ENCODE data around the gene FBLN1.
"Not testable (repeated sequence)": the region's sequence is repeated elsewhere in the genome, so short reads cannot be mapped to it uniquely, and the experiment has no call there.

The FBLN1 gene

GRCh38 chr22:45463691-45464090, 39.0 kb upstream of the FBLN1 start:
- not testable (repeated sequence) for H3K27ac ChIP-seq (ENCODE audit: low read length); H3K4me3 ChIP-seq (ENCODE audit: low read length in 2 of 2); H3K9ac ChIP-seq (ENCODE audit: low read length in 2 of 2); H3K4me1 ChIP-seq (ENCODE audit: control insufficient read depth, insufficient read depth, low read length); H3K9me3 ChIP-seq (ENCODE audit: control insufficient read depth in 2 of 2, low read length in 2 of 2); H3K27me3 ChIP-seq (ENCODE audit: control insufficient read depth in 1 of 2, insufficient read depth in 2 of 2, low read length in 2 of 2); H3K36me3 ChIP-seq (ENCODE audit: control insufficient read depth in 2 of 2, insufficient read depth in 2 of 2, low read length in 2 of 2)

- Histone ChIP-seq H3K9me3 (ENCODE audit: control insufficient read depth in 2 of 2, low read length in 2 of 2) (no peaks in the 10 kb centered on the region), H3K36me3 (ENCODE audit: control insufficient read depth in 2 of 2, insufficient read depth in 2 of 2, low read length in 2 of 2) (no peaks in the 10 kb centered on the region), H3K4me1 (ENCODE audit: control insufficient read depth, insufficient read depth, low read length) (peaks cover 5% of the 10 kb centered on the region), H3K27ac (ENCODE audit: low read length) (no peak overlapping the region), H3K27me3 (ENCODE audit: control insufficient read depth in 1 of 2, insufficient read depth in 2 of 2, low read length in 2 of 2) (no peaks in the 10 kb centered on the region), H3K9ac (ENCODE audit: low read length in 2 of 2) (no peak overlapping the region), H3K4me3 (ENCODE audit: low read length in 2 of 2) (no peak overlapping the region)
Measured at GRCh38 chr22:45465633-45466032, 37.0 kb upstream of the FBLN1 start.

- H3K4me3 ChIP-seq (ENCODE audit: low read length in 2 of 2): no peak overlapping the region
- no peak overlapping the region for H3K9ac ChIP-seq (ENCODE audit: low read length in 2 of 2)
- H3K36me3 ChIP-seq (ENCODE audit: control insufficient read depth in 2 of 2, insufficient read depth in 2 of 2, low read length in 2 of 2): no peaks in the 10 kb centered on the region
- H3K4me1 ChIP-seq (ENCODE audit: control insufficient read depth, insufficient read depth, low read length): peaks cover 4% of the 10 kb centered on the region
- no peaks in the 10 kb centered on the region for H3K27me3 ChIP-seq (ENCODE audit: control insufficient read depth in 1 of 2, insufficient read depth in 2 of 2, low read length in 2 of 2)
- H3K9me3 ChIP-seq (ENCODE audit: control insufficient read depth in 2 of 2, low read length in 2 of 2): no peaks in the 10 kb centered on the region
- H3K27ac ChIP-seq (ENCODE audit: low read length): no peak overlapping the region
Measured at GRCh38 chr22:45468872-45469271, 33.8 kb upstream of the FBLN1 start.

GRCh38 chr22:45469281-45470073, 33.2 kb upstream of the FBLN1 start:
- H3K36me3 ChIP-seq (ENCODE audit: control insufficient read depth in 2 of 2, insufficient read depth in 2 of 2, low read length in 2 of 2): no peaks in the 10 kb centered on the region

GRCh38 chr22:45470871-45471270, 31.8 kb upstream of the FBLN1 start:
- Histone ChIP-seq H3K27ac (ENCODE audit: low read length) (no peak overlapping the region), H3K36me3 (ENCODE audit: control insufficient read depth in 2 of 2, insufficient read depth in 2 of 2, low read length in 2 of 2) (no peaks in the 10 kb centered on the region), H3K4me3 (ENCODE audit: low read length in 2 of 2) (no peak overlapping the region), H3K9me3 (ENCODE audit: control insufficient read depth in 2 of 2, low read length in 2 of 2) (no peaks in the 10 kb centered on the region), H3K27me3 (ENCODE audit: control insufficient read depth in 1 of 2, insufficient read depth in 2 of 2, low read length in 2 of 2) (no peaks in the 10 kb centered on the region), H3K4me1 (ENCODE audit: control insufficient read depth, insufficient read depth, low read length) (peaks cover 7% of the 10 kb centered on the region), H3K9ac (ENCODE audit: low read length in 2 of 2) (no peak overlapping the region)

More at GRCh38 chr22:45469281-45470073, 33.2 kb upstream of the FBLN1 start:
- H3K27ac ChIP-seq (ENCODE audit: low read length): no peak overlapping the region
- no peaks in the 10 kb centered on the region for H3K27me3 ChIP-seq (ENCODE audit: control insufficient read depth in 1 of 2, insufficient read depth in 2 of 2, low read length in 2 of 2)
- H3K9me3 ChIP-seq (ENCODE audit: control insufficient read depth in 2 of 2, low read length in 2 of 2): no peaks in the 10 kb centered on the region
- peaks cover 4% of the 10 kb centered on the region for H3K4me1 ChIP-seq (ENCODE audit: control insufficient read depth, insufficient read depth, low read length)
- no peak overlapping the region for H3K4me3 ChIP-seq (ENCODE audit: low read length in 2 of 2)
- peak overlapping the region in 1 of 2 donors; percentile 42 for H3K9ac ChIP-seq (ENCODE audit: low read length in 2 of 2)

- no peaks in the 10 kb centered on the region for H3K9me3 ChIP-seq (ENCODE audit: control insufficient read depth in 2 of 2, low read length in 2 of 2)
- no peaks in the 10 kb centered on the region for H3K36me3 ChIP-seq (ENCODE audit: control insufficient read depth in 2 of 2, insufficient read depth in 2 of 2, low read length in 2 of 2)
- no peak overlapping the region for H3K4me3 ChIP-seq (ENCODE audit: low read length in 2 of 2)
- no peak overlapping the region for H3K9ac ChIP-seq (ENCODE audit: low read length in 2 of 2)
- no peak overlapping the region for H3K27ac ChIP-seq (ENCODE audit: low read length)
- peaks cover 0 to 3% of the 10 kb centered on the region in 2 donors for H3K27me3 ChIP-seq (ENCODE audit: control insufficient read depth in 1 of 2, insufficient read depth in 2 of 2, low read length in 2 of 2)
- H3K4me1 ChIP-seq (ENCODE audit: control insufficient read depth, insufficient read depth, low read length): peaks cover 7% of the 10 kb centered on the region
Measured at GRCh38 chr22:45472426-45472825, 30.3 kb upstream of the FBLN1 start.

GRCh38 chr22:45473626-45474237, 29.0 kb upstream of the FBLN1 start:
- no peaks in the 10 kb centered on the region for H3K36me3 ChIP-seq (ENCODE audit: control insufficient read depth in 2 of 2, insufficient read depth in 2 of 2, low read length in 2 of 2)
- peaks cover 0 to 3% of the 10 kb centered on the region in 2 donors for H3K27me3 ChIP-seq (ENCODE audit: control insufficient read depth in 1 of 2, insufficient read depth in 2 of 2, low read length in 2 of 2)
- no peak overlapping the region for H3K27ac ChIP-seq (ENCODE audit: low read length)
- peaks cover 7% of the 10 kb centered on the region for H3K4me1 ChIP-seq (ENCODE audit: control insufficient read depth, insufficient read depth, low read length)
- no peaks in the 10 kb centered on the region for H3K9me3 ChIP-seq (ENCODE audit: control insufficient read depth in 2 of 2, low read length in 2 of 2)
- H3K4me3 ChIP-seq (ENCODE audit: low read length in 2 of 2): no peak overlapping the region
- H3K9ac ChIP-seq (ENCODE audit: low read length in 2 of 2): no peak overlapping the region

GRCh38 chr22:45475063-45475747, 27.5 kb upstream of the FBLN1 start:
- Histone ChIP-seq H3K36me3 (ENCODE audit: control insufficient read depth in 2 of 2, insufficient read depth in 2 of 2, low read length in 2 of 2) (no peaks in the 10 kb centered on the region), H3K9me3 (ENCODE audit: control insufficient read depth in 2 of 2, low read length in 2 of 2) (no peaks in the 10 kb centered on the region), H3K27me3 (ENCODE audit: control insufficient read depth in 1 of 2, insufficient read depth in 2 of 2, low read length in 2 of 2) (peaks cover 0 to 3% of the 10 kb centered on the region in 2 donors), H3K4me3 (ENCODE audit: low read length in 2 of 2) (no peak overlapping the region), H3K9ac (ENCODE audit: low read length in 2 of 2) (no peak overlapping the region), H3K4me1 (ENCODE audit: control insufficient read depth, insufficient read depth, low read length) (peaks cover 3% of the 10 kb centered on the region), H3K27ac (ENCODE audit: low read length) (no peak overlapping the region)

- no peak overlapping the region for H3K27ac ChIP-seq (ENCODE audit: low read length)
- peaks cover 3% of the 10 kb centered on the region for H3K4me1 ChIP-seq (ENCODE audit: control insufficient read depth, insufficient read depth, low read length)
- H3K4me3 ChIP-seq (ENCODE audit: low read length in 2 of 2): no peak overlapping the region
- H3K9ac ChIP-seq (ENCODE audit: low read length in 2 of 2): no peak overlapping the region
- no peaks in the 10 kb centered on the region for H3K36me3 ChIP-seq (ENCODE audit: control insufficient read depth in 2 of 2, insufficient read depth in 2 of 2, low read length in 2 of 2)
- H3K9me3 ChIP-seq (ENCODE audit: control insufficient read depth in 2 of 2, low read length in 2 of 2): no peaks in the 10 kb centered on the region
- H3K27me3 ChIP-seq (ENCODE audit: control insufficient read depth in 1 of 2, insufficient read depth in 2 of 2, low read length in 2 of 2): peaks cover 0 to 3% of the 10 kb centered on the region in 2 donors
Measured at GRCh38 chr22:45475851-45476514, 26.7 kb upstream of the FBLN1 start.

GRCh38 chr22:45476814-45477213, 25.9 kb upstream of the FBLN1 start:
- peaks cover 3% of the 10 kb centered on the region for H3K4me1 ChIP-seq (ENCODE audit: control insufficient read depth, insufficient read depth, low read length)
- no peak overlapping the region for H3K27ac ChIP-seq (ENCODE audit: low read length)
- H3K4me3 ChIP-seq (ENCODE audit: low read length in 2 of 2): no peak overlapping the region
- no peak overlapping the region for H3K9ac ChIP-seq (ENCODE audit: low read length in 2 of 2)
- no peaks in the 10 kb centered on the region for H3K36me3 ChIP-seq (ENCODE audit: control insufficient read depth in 2 of 2, insufficient read depth in 2 of 2, low read length in 2 of 2)
- H3K27me3 ChIP-seq (ENCODE audit: control insufficient read depth in 1 of 2, insufficient read depth in 2 of 2, low read length in 2 of 2): peaks cover 0 to 3% of the 10 kb centered on the region in 2 donors
- no peaks in the 10 kb centered on the region for H3K9me3 ChIP-seq (ENCODE audit: control insufficient read depth in 2 of 2, low read length in 2 of 2)
